GM21576 (cell line): ENCODE data around the gene DHTKD1.
"Not testable (repeated sequence)": the region's sequence is repeated elsewhere in the genome, so short reads cannot be mapped to it uniquely, and the experiment has no call there.

ENCODE experiments used
- ATAC-seq: cut with Tn5 transposase; IDR thresholded peaks from one replicate; pipeline ENCODE4 v1.9.1; 2021; ENCODE audit warnings: mild to moderate bottlenecking, moderate library complexity; ENCODE audit not compliant: unreplicated experiment

DHTKD1 gene

GRCh38 chr10:12062754-12063482 is 5.8 kb upstream of the DHTKD1 start:
- ATAC-seq, result no peak

GRCh38 chr10:12063483-12063818 is 5.3 kb upstream of the DHTKD1 start:
- no peak for ATAC-seq

GRCh38 chr10:12067336-12067735 is 1.4 kb upstream of the DHTKD1 start:
- no peak for ATAC-seq

GRCh38 chr10:12071441-12071840 is 2.7 kb downstream of the DHTKD1 start:
- not testable (repeated sequence) for ATAC-seq

- no peak for ATAC-seq
These were observed 4.8 kb downstream of the DHTKD1 start for GRCh38 chr10:12073526-12073925.

- no peak for ATAC-seq
These were observed 8.9 kb downstream of the DHTKD1 start for GRCh38 chr10:12077580-12078180.

GRCh38 chr10:12081470-12081869 is 12.7 kb downstream of the DHTKD1 start:
- no peak for ATAC-seq

GRCh38 chr10:12081879-12082557 is 13.3 kb downstream of the DHTKD1 start:
- no peak for ATAC-seq

- no peak for ATAC-seq
These were observed 20.2 kb downstream of the DHTKD1 start for GRCh38 chr10:12088919-12089318.

GRCh38 chr10:12091421-12091820 is 22.7 kb downstream of the DHTKD1 start:
- no peak for ATAC-seq

GRCh38 chr10:12097361-12097760 is 28.6 kb downstream of the DHTKD1 start:
- not testable (repeated sequence) for ATAC-seq

GRCh38 chr10:12097791-12098190 is 29.0 kb downstream of the DHTKD1 start:
- ATAC-seq, result no peak

- ATAC-seq, result no peak
These were observed 30.2 kb downstream of the DHTKD1 start for GRCh38 chr10:12098966-12099365.

GRCh38 chr10:12103802-12104201 is 35.0 kb downstream of the DHTKD1 start:
- ATAC-seq, result no peak

- ATAC-seq, result no peak
These were observed 39.0 kb downstream of the DHTKD1 start for GRCh38 chr10:12107781-12108180.

GRCh38 chr10:12109286-12109685 is 40.5 kb downstream of the DHTKD1 start:
- no peak for ATAC-seq

GRCh38 chr10:12111528-12111927 is 42.8 kb downstream of the DHTKD1 start:
- ATAC-seq, result no peak

GRCh38 chr10:12113627-12114026 is 44.9 kb downstream of the DHTKD1 start:
- no peak for ATAC-seq

- ATAC-seq, result no peak
These were observed 52.9 kb downstream of the DHTKD1 start for GRCh38 chr10:12121673-12122072.

- ATAC-seq, result peak; percentile 90
These were observed 60.7 kb downstream of the DHTKD1 start, which contains the start of gene SEC61A2 for GRCh38 chr10:12129222-12130111. Gene SEC61A2, plus strand, starts transcription at chr10:12129677. Its CDS starts 111 bp downstream, at chr10:12129788.

GRCh38 chr10:12130237-12130872 is 61.6 kb downstream of the DHTKD1 start:
- peak; percentile 40 for ATAC-seq
